NCI-H345 (cell line): Measurements from ENCODE around the gene IMPA2.

ENCODE experiments used
- DNase-seq: peaks from one replicate; lab custom pipeline; 2025; lab: John Stamatoyannopoulos, UW

IMPA2 gene

DNA sequence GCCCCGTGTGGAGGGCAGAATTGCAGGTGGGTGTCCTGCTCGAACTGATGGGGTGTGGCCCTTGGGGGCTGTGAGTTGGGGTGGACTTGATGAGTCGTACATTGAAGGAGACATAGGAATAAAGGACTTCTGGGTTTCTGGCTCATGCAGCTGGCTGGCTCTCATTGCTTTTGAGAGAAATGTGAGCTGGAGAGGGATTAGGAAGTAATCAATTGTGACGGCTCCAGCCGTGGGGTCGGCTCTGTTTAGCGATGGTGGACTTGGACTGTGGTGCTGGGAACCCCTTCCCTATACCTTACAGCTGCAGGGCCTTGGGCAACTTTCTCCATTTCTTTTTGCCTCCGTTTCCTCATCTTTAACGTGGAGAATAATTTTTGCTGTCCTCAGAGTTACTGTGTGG lies 9.2 kb downstream of the IMPA2 start:
- DNase-seq: no peak

DNA sequence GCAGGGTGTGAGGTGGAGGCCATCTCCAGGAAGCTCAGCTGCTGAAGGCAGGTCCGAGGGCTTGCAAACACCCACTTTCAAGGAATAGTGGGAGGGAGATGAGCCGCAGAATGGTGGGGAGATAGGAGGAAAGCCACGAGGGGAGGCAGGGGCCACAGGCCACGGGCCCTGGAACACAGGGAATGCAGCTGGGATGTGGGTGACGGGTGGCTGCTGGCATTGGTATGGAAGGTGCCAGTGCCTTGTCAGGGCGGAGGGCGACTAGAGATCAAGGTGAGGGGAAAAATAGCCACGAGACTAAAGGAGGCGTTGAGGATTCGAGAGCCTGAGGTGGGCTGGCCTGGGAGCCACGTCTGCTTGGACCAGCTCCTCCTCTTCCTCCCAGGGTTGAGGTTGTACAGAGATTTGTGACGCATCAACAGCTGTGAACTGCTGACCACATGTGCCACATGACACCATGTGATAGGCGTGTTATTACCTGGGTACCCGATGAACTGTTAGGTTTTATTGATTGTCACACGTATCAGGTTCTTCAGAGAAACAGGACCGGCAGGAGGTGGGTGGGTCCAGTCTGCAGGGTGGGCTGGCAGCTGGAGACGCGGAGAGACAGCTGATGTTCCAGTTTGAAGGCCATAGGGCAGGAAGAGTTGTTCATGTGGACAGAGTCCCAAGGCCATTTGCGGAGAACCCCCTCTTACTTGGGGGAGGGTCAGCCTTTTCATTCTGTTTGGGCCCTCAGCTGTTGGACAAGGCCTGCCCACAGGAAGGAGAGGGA lies 9.9 kb downstream of the IMPA2 start:
- no peak for DNase-seq

DNA sequence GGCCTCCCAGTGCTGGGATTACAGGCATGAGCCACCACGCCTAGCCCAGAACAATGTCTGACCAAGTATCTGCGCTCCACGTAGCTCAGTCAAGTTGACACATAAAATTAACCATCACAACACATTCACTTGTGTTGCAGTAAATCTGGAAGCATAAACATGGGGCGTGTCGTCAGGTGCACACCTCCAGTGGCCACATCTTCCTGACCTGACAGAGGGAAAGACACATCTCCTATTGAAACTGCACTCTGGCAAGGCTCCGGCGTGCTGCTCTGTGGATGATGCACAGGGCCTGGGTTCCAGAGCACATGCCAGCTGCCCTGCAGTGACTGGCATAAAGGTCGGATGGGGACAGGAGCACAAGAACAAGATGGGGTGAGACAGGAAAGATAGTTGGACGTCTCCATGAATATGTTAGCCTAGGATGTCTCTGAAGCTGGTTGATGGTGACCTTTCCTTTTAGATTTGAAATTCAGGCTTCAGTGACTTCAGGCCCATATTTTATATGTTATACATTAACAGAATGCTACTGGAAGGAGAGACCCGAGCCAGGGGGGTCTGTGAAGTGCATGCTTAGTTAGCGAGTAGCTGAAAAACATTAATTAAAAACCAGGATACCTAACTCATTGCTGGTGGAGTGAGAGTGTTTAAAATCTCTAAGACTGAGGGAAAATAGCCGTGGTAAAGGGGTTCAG lies 10.9 kb downstream of the IMPA2 start:
- no peak for DNase-seq

DNA sequence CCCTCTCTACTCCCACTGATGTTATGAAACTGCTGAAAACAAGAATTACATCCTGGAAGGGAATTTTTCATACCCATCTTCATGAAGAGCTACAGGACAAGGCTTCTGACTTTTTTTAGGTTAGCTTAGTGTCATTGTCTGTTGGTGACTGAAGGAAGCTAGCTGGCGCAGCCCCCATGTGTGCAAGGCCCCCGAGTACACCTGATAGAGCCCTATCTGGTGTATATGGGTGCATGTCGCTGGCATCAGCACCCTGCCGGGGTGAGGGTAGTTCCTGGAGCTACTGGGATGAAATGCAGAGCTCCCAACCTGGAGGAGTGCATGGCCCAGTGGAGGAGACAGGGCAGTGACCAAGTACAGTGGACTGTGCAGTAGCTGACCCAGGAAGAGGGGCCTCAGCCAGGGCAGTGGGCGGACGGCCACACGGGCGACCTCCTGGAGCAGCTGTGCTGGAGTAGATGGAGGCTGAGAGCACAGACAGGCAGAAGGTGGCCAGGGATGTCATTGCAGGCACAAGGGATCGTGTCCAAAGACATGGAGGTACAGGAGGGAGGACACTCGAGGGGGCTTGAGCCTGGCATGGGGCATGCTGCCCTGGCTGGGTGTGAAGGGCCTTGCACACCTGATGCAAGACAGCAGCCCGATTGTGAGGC lies 12.1 kb downstream of the IMPA2 start:
- no peak for DNase-seq

DNA sequence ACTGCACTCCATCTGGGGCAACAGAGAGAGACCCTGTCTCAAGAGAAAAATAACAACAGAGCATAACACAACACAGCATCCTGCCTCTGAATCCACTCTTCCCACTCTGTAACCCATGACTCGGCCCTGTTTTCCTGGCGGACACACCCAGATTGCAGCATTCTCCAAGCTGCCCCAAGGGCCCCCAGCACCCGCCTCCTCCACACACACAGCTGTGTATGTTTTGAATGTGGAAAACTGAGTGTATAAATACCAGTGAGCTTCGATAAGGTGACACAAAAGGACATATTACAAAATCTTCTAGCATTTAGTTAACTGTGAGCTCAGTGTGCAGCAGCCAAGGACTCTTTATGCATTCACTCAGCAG lies 13.0 kb downstream of the IMPA2 start:
- no peak for DNase-seq

DNA sequence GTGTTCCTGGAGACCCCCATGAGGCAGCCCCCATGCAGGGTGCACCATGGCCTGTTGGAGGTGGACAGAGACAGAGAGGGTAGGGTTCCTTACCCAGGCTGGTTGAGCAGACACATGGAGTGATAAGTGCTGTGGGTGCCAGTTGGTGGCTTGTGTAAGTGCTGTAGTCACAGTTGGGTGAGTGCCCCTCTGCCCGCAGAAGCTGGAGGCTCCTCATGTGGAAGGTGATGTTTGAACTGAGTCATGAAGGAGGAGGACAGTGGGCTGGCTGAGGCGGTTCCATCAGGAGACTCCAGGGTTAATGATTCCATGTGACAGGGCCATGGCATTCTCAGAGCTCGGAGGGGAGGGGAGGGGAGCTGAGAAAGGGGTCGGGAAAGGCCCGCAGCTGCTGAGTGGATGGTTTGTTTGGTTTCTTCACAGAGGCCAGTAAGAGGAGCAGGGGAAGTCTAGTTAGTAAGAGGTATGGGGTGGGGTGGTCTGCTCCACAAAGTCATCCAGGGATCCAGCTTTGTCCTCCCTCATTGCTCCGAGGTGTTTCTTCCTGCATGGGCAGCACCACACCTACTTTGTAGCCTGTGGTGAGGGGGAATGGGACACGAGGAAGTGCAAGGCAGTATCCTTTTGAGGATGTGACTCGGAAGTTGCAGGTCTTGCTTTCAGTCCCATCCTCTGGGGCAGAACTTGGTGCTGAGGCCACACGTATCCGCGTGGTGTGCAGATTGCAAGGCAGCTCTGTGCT lies 13.6 kb downstream of the IMPA2 start:
- no peak for DNase-seq

DNA sequence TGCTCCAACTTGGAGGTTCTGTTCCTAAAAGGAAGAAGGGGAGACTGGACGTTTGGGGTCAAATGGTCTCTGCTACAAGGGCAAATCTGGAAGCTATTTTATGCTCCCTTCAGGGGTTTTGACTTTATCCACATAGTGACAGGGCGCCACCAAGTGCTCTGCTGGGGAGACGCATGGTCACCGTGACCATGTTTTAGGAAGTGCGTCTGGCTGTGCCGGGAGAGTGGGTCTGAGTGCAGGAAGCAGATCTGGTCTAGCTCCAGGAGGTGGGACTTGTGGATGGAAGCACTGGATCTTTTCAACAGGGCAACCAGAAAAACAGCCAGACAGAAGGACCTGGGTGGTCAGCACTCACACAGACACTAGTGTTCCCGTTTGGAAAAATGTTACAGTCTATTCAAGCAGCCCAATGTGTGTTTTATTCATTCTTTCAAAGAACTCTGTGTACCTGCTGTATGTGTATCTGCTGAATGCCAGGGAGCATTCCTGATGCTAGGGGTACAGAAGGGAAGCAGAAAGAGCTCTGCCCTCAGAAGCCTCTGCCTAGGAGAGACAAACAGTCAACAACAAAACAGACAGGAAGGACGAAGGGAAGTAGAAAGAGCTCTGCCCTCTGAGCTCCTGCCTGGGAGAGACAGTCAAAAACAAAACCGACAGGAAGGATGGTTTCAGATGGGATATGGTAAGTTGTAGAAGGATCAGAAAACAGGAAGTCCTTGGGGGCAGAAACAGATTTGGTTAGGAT lies 14.3 kb downstream of the IMPA2 start:
- DNase-seq: peak; percentile 11

DNA sequence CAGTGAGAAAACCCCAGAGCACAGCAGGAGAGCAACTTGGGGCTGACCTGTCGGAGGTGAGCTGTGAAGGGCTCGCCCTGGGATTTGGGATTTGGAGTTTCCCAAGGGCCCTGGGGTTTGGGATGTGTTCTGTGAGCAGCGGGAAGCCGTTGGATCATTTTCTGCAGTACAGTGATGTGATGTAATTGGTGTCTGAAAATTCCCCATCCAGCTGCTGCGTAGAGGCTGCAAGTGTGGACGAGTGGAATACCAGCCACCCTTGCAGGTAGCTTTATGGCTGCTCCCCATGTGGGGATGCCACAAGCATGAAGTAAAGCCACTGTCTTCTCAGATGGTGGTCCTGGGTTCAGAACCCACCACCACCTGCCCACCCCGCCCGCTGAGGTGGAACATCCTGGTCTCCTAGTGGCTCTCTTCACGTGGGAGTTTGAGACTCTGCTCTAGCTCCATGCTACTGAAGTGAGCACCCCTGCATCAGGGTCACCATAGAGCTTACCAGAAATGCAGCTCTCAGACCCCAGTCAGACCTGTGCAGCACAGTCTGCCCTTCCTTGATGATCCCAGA lies 15.0 kb downstream of the IMPA2 start:
- no peak for DNase-seq

DNA sequence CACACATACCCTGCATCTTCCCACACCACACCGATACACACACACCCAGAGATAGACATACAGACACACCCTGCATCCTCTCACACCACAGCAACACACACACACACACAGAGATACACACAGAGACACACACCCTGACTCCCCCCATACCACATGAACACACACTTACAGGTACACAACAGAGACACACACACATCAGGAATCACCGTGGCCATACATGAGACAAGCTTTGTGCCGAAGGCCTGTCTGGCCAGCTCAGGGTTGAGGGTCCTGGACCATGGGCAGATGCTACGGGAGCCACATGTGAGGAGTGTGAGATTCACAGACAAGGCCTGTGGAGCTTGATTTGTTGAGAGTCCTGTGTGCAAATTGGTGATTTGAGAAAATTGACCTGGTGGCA lies 15.6 kb downstream of the IMPA2 start:
- DNase-seq: no peak

DNA sequence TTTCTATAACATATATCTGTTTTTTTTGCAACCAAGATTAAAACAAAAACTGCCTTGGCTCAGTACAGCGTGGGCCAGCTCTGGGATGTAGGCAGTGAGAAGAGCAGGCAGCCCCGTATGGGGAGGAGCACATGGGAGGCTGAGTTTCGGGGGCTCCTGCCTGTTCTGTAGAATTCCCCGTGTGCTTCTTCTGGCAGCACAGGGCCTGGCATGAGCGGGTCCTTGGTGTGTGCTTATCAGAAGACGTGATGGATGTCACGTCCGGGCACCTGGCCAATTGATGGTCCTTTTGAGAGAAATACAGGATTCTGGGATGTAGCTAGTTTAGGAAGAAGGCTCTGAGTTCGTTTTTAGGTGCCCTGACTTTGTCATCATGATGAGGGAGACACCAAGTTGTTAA lies 16.2 kb downstream of the IMPA2 start:
- DNase-seq: no peak

DNA sequence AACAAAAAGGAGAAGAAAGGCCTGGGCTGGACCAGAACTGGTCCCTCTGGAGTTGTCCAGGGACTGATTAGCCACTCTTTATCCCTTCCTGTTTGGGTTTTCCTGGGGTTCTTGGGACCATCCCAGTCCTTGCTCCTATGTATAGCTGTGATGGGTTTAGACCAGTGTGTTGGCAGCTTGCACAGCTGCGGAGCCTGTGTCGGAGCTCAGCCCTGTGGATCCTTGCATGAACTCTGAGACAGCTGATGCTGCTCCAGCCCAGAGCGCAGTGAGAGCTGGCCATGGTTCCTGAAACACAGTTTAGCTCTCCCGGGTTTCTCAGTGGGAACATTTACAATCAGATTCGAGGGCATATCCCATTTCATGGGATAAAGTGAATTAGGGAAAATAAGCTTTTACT lies 16.9 kb downstream of the IMPA2 start:
- no peak for DNase-seq

DNA sequence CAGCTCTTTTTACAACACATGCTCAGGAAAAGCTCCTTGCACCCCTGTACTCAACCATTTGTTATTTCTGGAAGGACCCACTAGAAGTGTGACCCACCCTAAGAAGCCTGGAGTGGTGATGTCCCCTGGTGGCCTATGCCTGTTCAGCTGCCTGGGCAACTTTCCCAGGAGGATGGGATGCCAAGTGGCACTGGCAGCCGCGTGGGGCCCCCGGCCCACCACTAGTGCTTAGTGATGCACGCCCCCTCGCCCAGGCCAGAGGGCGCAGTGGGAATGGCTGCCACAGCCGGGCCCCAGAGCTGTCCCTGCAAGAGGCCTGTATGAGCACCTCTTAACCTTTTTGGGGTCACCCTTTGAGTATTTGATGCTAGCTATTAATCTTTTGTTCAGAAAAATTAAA lies 18.1 kb downstream of the IMPA2 start:
- DNase-seq: no peak

DNA sequence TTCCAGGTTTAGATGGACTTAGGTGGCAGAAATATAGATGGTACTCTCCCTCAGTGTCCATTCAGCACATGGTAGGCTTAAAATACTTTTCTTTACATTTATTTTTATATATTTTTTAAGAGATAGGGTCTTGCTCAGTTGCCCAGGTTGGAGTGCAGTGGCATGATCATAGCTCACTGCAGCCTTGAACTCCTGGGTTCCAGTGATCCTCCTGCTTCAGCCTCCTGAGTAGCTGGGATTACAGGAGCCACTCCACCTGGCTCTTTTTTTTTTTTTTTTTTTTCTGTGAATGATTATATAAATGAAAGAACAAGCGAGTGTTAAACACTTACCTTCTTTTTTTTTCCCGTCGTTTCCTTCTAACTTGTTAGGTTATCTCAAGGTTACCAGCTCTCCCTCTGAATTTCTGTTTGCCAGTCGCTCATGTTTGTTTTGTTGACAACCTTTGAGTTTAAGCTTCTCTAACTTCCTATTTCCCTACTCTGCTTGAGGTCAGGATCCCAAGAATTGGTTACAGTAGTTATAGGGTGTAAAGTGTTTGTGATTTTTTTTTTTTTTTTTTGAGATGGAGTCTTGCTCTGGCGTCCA lies 18.9 kb downstream of the IMPA2 start:
- DNase-seq: no peak

DNA sequence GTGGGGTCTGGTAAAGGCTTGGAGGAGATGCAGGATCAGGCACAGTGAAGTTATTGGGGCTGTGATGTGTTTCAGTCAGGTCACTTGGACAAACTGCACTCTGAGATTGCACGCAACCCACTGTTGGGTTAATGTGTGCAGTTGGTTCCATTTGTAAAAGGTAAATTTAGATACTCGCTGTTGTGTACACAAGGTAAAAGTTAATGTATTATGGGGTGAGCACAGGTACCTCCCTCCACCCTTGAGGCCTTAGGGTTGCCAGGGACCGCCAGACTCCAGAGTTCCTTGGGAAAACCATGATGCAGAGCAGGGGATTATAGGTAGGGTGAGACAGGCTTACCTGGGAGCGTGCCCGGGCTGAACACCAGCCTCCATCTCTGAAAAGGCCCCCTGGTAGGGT lies 20.1 kb downstream of the IMPA2 start:
- no peak for DNase-seq

DNA sequence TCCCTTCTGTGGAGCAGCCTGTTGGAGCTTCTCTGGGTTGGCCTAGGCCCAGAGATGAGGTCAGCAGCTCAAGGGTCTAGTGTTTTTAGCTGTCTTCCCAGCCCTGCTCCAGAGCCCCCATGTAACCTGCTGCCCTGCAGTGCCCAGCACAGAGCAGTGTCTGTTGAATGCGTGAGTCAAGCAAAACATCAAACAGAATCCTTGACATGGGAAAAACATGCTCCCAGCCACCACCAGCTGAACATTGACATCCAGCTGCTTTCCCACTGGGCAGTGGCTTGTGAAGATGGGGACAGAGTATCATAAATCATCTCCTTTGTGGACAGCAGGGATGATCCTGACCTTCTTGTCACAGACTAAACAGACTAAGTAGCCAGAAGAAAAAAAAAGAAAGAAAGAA lies 22.6 kb downstream of the IMPA2 start:
- DNase-seq: no peak

DNA sequence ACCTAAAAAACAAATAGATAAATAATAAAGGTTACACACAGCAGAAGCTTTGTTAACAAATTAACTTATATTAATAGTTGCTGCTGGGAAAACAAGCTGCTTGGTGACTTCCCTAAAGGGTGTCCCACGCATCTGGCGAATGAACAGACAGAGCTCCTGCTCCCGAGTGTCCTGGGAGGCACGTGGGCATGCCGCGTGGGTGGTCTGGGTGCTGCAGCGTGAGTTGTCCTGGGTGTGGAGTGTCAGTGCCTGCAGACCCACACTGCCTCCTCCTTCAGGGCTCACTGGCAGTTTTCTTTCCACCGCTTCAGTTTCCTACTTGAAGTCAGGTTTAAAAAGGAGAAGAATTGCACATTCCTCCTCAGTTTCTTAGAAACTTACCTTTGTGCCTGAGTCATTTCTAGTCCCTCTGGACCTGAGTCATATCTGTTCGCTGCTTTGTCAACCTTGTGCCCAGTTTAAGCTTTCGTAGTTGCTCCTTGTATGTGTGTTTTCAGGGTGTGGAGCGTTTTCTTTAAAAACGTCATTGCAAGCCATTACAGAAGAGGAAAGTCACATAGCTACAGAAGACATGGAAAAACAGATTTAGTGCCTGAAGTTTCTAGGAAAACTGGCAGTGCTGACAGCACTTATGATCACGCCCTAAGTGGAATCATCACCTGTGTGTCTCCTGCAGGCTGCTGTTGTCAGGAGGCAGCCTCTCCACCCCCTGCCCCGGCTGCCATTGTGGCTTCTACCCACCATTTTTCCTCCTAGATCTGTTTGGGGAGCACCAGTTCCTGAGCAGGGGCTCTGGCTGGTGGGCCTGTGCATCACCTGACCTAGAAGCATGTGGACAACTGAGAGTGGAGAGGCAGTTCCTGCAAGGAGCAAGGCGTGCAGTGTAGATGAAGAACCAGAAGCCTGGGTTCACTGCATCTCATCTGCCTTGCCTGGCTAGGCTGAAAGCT lies 24.5 kb downstream of the IMPA2 start:
- no peak for DNase-seq

DNA sequence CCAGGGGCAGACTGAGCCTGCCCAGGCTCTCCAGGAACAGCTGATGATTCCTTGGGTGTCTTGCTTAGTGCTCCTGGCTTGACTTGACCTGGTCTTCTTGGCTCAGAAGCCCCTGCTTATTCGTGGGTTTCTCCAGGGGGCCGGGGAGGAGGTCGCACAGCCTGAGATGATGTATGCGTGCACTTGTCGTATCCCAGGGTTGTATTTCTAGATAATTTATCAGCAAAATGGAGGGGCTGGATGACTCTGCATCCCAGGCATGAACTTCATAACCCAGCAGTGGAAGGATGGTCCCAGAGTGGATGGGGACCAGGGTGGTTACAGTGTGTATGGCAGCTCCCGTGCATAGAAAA lies 25.2 kb downstream of the IMPA2 start:
- no peak for DNase-seq

DNA sequence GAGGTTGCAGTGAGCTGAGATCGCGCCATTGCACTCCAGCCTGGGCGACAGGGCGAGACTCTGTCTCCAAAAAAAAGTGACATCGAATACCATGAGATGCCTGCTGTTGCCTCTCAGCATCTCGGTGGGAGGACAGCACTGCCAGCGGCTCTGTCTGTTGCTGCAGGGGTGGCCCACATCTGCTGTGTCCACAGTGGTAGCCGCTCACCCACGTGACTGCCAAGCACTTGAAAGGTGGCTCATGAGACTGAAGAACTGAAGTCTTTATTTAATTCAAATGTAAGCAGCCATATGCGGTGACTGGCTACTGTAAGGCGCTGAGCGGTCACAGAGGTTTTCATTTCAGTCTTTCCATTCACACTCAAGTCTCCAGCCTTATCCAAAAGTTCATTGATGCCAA lies 25.8 kb downstream of the IMPA2 start:
- DNase-seq: no peak

DNA sequence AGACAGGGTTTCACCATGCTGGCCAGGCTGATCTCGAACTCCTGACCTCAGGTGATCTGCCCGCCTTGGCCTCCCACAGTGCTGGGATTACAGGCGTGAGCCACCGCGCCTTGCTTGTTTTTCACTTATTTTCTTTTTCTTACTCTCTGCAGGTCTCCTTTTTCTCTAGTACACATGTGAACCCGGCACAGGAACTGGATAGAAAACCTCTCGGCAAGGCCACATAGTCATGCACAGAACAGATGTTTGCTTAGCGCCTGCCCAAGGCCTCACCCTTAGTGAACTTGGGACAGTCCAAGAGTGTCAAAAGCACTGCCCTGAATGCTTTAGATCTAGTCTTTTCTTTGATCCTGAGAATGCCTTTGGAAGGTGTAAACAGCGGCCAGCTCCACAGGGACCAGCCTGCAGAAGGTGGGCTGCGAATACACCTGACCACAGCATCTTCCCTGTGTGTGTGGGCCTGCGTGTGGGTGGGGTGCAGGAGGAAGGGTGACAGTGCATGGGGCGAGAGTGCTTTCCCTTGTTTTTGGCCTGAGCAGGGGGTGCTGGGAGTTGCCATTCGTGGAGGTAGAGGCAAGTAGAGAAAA lies 27.0 kb downstream of the IMPA2 start:
- DNase-seq: no peak
